IMR-90 (cell line): Measurements from ENCODE around the gene NSMCE3. TPM values are rescaled to one million over a fixed set of nuclear protein-coding genes. Genes with fewer than 3 reads are reported as not detected.

Experiments
- ATAC-seq: fragments of 200-7000 bp; cut with Tn5 transposase; 2 replicates; pipeline ENCODE4 v1.9.1; 2020; ENCODE audit warnings: low read depth, mild to moderate bottlenecking, moderate library complexity
- BruUV-seq: library from RNA; stranded (reverse); fragments of 400-500 nt; replicated peaks from 2 replicates; lab custom pipeline; 2021; lab: Mats Ljungman, UMichigan
- CTCF ChIA-PET: fragments of 300-600 bp; formaldehyde crosslinking; extraction: SDS; loops from one replicate; lab custom pipeline; 2021; ENCODE audit warnings: antibody characterized with exemption; lab: Yijun Ruan, JAX
- POLR2A ChIA-PET: fragments of 300-600 bp; sonication (Branson Sonifier 250); formaldehyde crosslinking; loops from one replicate; lab custom pipeline; 2022; ENCODE audit warnings: antibody characterized with exemption; ENCODE audit not compliant: unreplicated experiment; lab: Charles Lee
- DNase-seq: peaks from one replicate; pipeline ENCODE4 v3.0.0; 2013
- H2AFZ ChIP-seq: replicated peaks from 2 replicates; pipeline ENCODE3; 2013; ENCODE audit warnings: low read length, mild to moderate bottlenecking; ENCODE audit not compliant: poor library complexity
- H2AK5ac ChIP-seq: 2 replicates; pipeline ENCODE4 v1.6.1; 2013; ENCODE audit warnings: low read depth, low read length, inconsistent platforms
- H2AK9ac ChIP-seq: replicated peaks from 2 replicates; pipeline ENCODE3; 2013; ENCODE audit warnings: mild to moderate bottlenecking, low read depth, low read length, moderate library complexity; ENCODE audit not compliant: poor library complexity
- H2BK120ac ChIP-seq: 2 replicates; pipeline ENCODE4 v1.6.1; 2013; ENCODE audit warnings: low read depth, low read length, inconsistent platforms
- H2BK15ac ChIP-seq: 3 replicates; pipeline ENCODE4 v1.6.1; 2013; ENCODE audit warnings: low read depth, low read length, inconsistent platforms
- H2BK20ac ChIP-seq: 2 replicates; pipeline ENCODE4 v1.6.1; 2013; ENCODE audit warnings: low read depth, mild to moderate bottlenecking, inconsistent platforms, low read length, moderate library complexity
- H2BK5ac ChIP-seq: 2 replicates; pipeline ENCODE4 v1.6.1; 2013; ENCODE audit warnings: mild to moderate bottlenecking, low read depth, low read length, inconsistent platforms; ENCODE audit not compliant: poor library complexity, severe bottlenecking
- H3K14ac ChIP-seq: replicated peaks from 2 replicates; pipeline ENCODE4 v1.6.1; 2013; ENCODE audit warnings: low read depth, low read length, inconsistent platforms
- H3K18ac ChIP-seq: 2 replicates; pipeline ENCODE4 v1.6.1; 2013; ENCODE audit warnings: low read depth, low read length, control low read depth
- H3K23ac ChIP-seq: 2 replicates; pipeline ENCODE4 v1.6.1; 2013; ENCODE audit warnings: low read depth, low read length, inconsistent platforms
- H3K27ac ChIP-seq: 2 replicates; pipeline ENCODE4 v1.5.1; 2013; ENCODE audit warnings: mild to moderate bottlenecking, control low read depth, low read length; ENCODE audit not compliant: insufficient read depth
- H3K27me3 ChIP-seq: 2 replicates; pipeline ENCODE4 v1.6.1; 2013; ENCODE audit warnings: low read length; ENCODE audit not compliant: control insufficient read depth, insufficient read depth
- H3K36me3 ChIP-seq: 2 replicates; pipeline ENCODE4 v1.6.1; 2013; ENCODE audit warnings: low read length, mixed read lengths; ENCODE audit not compliant: control insufficient read depth, insufficient read depth
- H3K4ac ChIP-seq: 2 replicates; pipeline ENCODE4 v1.6.1; 2013; ENCODE audit warnings: low read depth, low read length, inconsistent platforms
- H3K4me1 ChIP-seq: 2 replicates; pipeline ENCODE4 v1.6.1; 2013; ENCODE audit warnings: low read length, mixed read lengths; ENCODE audit not compliant: control insufficient read depth, insufficient read depth
- H3K4me2 ChIP-seq: 2 replicates; pipeline ENCODE4 v1.6.1; 2013; ENCODE audit warnings: low read depth, mild to moderate bottlenecking, control low read depth, low read length, moderate library complexity
- H3K4me3 ChIP-seq: 2 replicates; pipeline ENCODE4 v1.5.1; 2013; ENCODE audit warnings: low read depth, mild to moderate bottlenecking, control low read depth, low read length, moderate library complexity; ENCODE audit not compliant: insufficient read depth
- H3K56ac ChIP-seq: 2 replicates; pipeline ENCODE4 v1.6.1; 2013; ENCODE audit warnings: low read length, inconsistent platforms; ENCODE audit not compliant: insufficient read depth; ENCODE audit errors: extremely low read depth
- H3K79me1 ChIP-seq, 2 experiments: 2 replicates each; pipeline ENCODE4 v1.6.1; 2013; ENCODE audit warnings: low read length in 2 of 2, inconsistent platforms in 1 of 2, low read depth in 1 of 2
- H3K9ac ChIP-seq: 2 replicates; pipeline ENCODE4 v1.6.1; 2013; ENCODE audit warnings: low read depth, low read length, control low read depth
- H3K9me1 ChIP-seq: 2 replicates; pipeline ENCODE4 v1.6.1; 2013; ENCODE audit warnings: low read length, inconsistent platforms; ENCODE audit not compliant: insufficient read depth
- H3K9me3 ChIP-seq: 2 replicates; pipeline ENCODE4 v1.6.1; 2013; ENCODE audit warnings: low read length; ENCODE audit not compliant: control insufficient read depth, insufficient read depth
- H4K20me1 ChIP-seq: 2 replicates; pipeline ENCODE4 v1.6.1; 2013; ENCODE audit warnings: low read length, inconsistent platforms; ENCODE audit not compliant: insufficient read depth
- H4K5ac ChIP-seq: 2 replicates; pipeline ENCODE4 v1.6.1; 2013; ENCODE audit warnings: mild to moderate bottlenecking, low read depth, low read length, control low read depth
- H4K8ac ChIP-seq, 2 experiments: 2 replicates each; pipeline ENCODE4 v1.6.1; 2013; ENCODE audit warnings: low read depth in 2 of 2, low read length in 2 of 2, control low read depth in 1 of 2, inconsistent platforms in 1 of 2
- H4K91ac ChIP-seq: 2 replicates; pipeline ENCODE4 v1.6.1; 2013; ENCODE audit warnings: low read depth, low read length, inconsistent platforms; ENCODE audit not compliant: insufficient read depth
- CHD1 ChIP-seq: IDR thresholded peaks from 2 replicates; pipeline ENCODE4 v1.6.1; 2012; ENCODE audit warnings: low read depth, low read length, improper control_type of control experiment
- SMC3 ChIP-seq: fragments of 150-350 bp; IDR thresholded peaks from 2 replicates; pipeline ENCODE4 v1.6.1; 2016; ENCODE audit warnings: low read depth, mild to moderate bottlenecking, antibody characterized with exemption, low read length, moderate library complexity
- WGBS, 2 experiments: methylation state at CpG; one replicate each; pipeline versions ENCODE4 v1.1.5 to v1.1.7; 2013; ENCODE audit warnings: missing lambda C conversion rate in 2 of 2; ENCODE audit not compliant: insufficient read length in 1 of 2; ENCODE audit errors: extremely low coverage in 2 of 2; 5-methylcytosine and 5-hydroxymethylcytosine counted together
- dilution Hi-C: fragments of 300-500 bp; cut with HindIII; formaldehyde crosslinking; loops from one replicate; pipeline ENCODE4 v1.14.3; 2018; ENCODE audit warnings: low sequenced_read_pairs; ENCODE audit not compliant: unreplicated experiment
- in situ Hi-C: fragments of 300-500 bp; cut with MboI; formaldehyde crosslinking; loops from 3 replicates; pipeline ENCODE4 v1.14.3; 2019; ENCODE audit warnings: low sequenced_read_pairs, inconsistent platforms, mixed read lengths
- intact Hi-C: fragments of 100-400 bp; cut with micrococcal nuclease; formaldehyde crosslinking; loops from 2 replicates; pipeline ENCODE4 v1.10.0; 2022
- polyA plus RNA-seq, 3 experiments: library from polyadenylated mRNA; depleted of rRNA; stranded (reverse); fragments of >200 nt; gene quantifications; 2 replicates each; pipeline ENCODE4 v1.2.3, GENCODE V29; 2012; ENCODE audit warnings: low replicate concordance in 1 of 3
- total RNA-seq: library from RNA; depleted of rRNA; stranded (reverse); fragments of >200 nt; gene quantifications from 2 replicates; pipeline ENCODE4 v1.2.3, GENCODE V29; 2012
- TF ChIP-seq, protein P1 (sequence below): fragments of 150-350 bp; IDR thresholded peaks from 2 replicates; pipeline ENCODE4 v1.6.1; 2017; ENCODE audit warnings: mild to moderate bottlenecking, antibody characterized with exemption, low read length, low read depth

The NSMCE3 gene
- total and polyA plus RNA-seq, 2 of the 4 experiments (the other 2 are of a cell fraction), result 5.1 to 6.3 TPM

- Histone ChIP-seq H4K5ac (no peak overlapping the region), H3K4ac (no peak overlapping the region), H3K36me3 (no peaks in the 10 kb centered on the region), H2BK120ac (no peak overlapping the region), H2AK5ac (no peak overlapping the region), H2BK20ac (no peak overlapping the region), H3K27me3 (no peaks in the 10 kb centered on the region; the same call in 1 of the 2 replicates), H3K27ac (no peak overlapping the region), H3K18ac (no peak overlapping the region), H4K8ac (no peak overlapping the region), H3K9ac (no peak overlapping the region), H3K14ac (no peak overlapping the region), H4K91ac (no peak overlapping the region), H2BK15ac (no peak overlapping the region), H2BK5ac (no peak overlapping the region), H3K9me3 (no peaks in the 10 kb centered on the region), H3K4me1 (no peaks in the 10 kb centered on the region), H2AK9ac (no peak overlapping the region), H3K56ac (no peak overlapping the region), H3K9me1 (no peaks in the 10 kb centered on the region), H3K23ac (no peak overlapping the region), H3K79me1 (peaks cover 6 to 8% of the 10 kb centered on the region in 2 experiments; a peak in 3 of 4 replicates), H4K20me1 (no peaks in the 10 kb centered on the region), H3K4me3 (no peak overlapping the region), H2AFZ (no peak overlapping the region), H3K4me2 (no peak overlapping the region)
- dilution Hi-C loops (no loop called here), intact Hi-C loops (no loop called here), in situ Hi-C loops (no loop called here)
- ATAC-seq, result no peak
- no TSS peak for BruUV-seq
- no CpG with 5 or more reads among the region's 2 CpGs for WGBS, 2 experiments
- ChIA-PET POLR2A (no interaction called here), CTCF (no interaction called here)
- TF ChIP-seq, protein P1, sequence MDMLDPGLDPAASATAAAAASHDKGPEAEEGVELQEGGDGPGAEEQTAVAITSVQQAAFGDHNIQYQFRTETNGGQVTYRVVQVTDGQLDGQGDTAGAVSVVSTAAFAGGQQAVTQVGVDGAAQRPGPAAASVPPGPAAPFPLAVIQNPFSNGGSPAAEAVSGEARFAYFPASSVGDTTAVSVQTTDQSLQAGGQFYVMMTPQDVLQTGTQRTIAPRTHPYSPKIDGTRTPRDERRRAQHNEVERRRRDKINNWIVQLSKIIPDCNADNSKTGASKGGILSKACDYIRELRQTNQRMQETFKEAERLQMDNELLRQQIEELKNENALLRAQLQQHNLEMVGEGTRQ, result no peak
- TF ChIP-seq CHD1 (no peak), SMC3 (no peak)
- no peak for DNase-seq
Measured at GRCh38 chr15:29262738-29263137, 6.9 kb downstream of the NSMCE3 start.
